ENCODE measurements around the gene TMOD2. TPM values are rescaled to one million over a fixed set of nuclear protein-coding genes. Genes with fewer than 3 reads are reported as not detected.

TMOD2 gene
- polyA plus RNA-seq, 1 donor (not counting 4 experiments of a cell fraction or from before 2014, with no cell fraction given) = 5.2 TPM

DNA sequence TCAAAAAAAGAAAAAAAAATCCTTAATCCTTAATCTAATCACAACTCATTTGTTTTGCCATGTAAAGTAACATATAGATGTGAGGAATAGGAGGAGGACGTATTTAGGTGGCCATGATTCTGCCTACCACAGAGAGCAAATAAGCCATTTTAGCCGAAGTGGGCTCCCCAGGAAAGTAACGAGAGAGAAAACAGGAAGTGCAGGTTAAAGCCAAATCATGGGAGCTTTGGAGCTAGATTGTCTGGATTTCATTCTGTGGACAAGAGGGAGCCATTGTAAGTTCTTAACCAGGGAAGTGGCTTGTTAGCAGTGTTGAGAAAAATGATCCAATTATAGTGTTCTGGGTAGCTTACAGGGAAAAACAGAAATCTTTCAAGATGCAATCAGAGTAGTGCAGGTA is 9.4 kb downstream of the TMOD2 start:
- no peak overlapping the region for H2AFZ ChIP-seq (ENCODE audit: control insufficient read depth, low read length)
- no peak overlapping the region for H3K9ac ChIP-seq (ENCODE audit: control insufficient read depth, extremely low read depth, insufficient read depth, low read length)
- no peak overlapping the region for H3K4me3 ChIP-seq (ENCODE audit: control insufficient read depth in 2 of 3, extremely low read depth in 1 of 3, insufficient read depth in 2 of 3, low read depth in 1 of 3, low read length in 3 of 3)
- no peaks in the 10 kb centered on the region for H3K79me2 ChIP-seq (ENCODE audit: control insufficient read depth, insufficient read depth, low read length)
- FAIRE-seq (no peak), DNase-seq (ENCODE audit: low read depth, low spot score) (no peak)
- H3K27ac ChIP-seq (ENCODE audit: control insufficient read depth, insufficient read depth, low read length) = no peak overlapping the region
- H3K9me1 ChIP-seq (ENCODE audit: control insufficient read depth, extremely low read depth, insufficient read depth, low read length) = no peaks in the 10 kb centered on the region
- TF ChIP-seq EZH2 (IDR thresholded peaks at IDR 0.05; ENCODE audit: low read length) = no peak
- TF ChIP-seq, protein P1, sequence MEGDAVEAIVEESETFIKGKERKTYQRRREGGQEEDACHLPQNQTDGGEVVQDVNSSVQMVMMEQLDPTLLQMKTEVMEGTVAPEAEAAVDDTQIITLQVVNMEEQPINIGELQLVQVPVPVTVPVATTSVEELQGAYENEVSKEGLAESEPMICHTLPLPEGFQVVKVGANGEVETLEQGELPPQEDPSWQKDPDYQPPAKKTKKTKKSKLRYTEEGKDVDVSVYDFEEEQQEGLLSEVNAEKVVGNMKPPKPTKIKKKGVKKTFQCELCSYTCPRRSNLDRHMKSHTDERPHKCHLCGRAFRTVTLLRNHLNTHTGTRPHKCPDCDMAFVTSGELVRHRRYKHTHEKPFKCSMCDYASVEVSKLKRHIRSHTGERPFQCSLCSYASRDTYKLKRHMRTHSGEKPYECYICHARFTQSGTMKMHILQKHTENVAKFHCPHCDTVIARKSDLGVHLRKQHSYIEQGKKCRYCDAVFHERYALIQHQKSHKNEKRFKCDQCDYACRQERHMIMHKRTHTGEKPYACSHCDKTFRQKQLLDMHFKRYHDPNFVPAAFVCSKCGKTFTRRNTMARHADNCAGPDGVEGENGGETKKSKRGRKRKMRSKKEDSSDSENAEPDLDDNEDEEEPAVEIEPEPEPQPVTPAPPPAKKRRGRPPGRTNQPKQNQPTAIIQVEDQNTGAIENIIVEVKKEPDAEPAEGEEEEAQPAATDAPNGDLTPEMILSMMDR (optimal IDR thresholded peaks at IDR 0.05 in 1 of 3, IDR thresholded peaks at IDR 0.05 in 1 of 3, conservative IDR thresholded peaks at IDR 0.05 in 1 of 3; ENCODE audit: extremely low read depth in 1 of 3, insufficient read depth in 2 of 3, low read length in 3 of 3) = no peak
- H4K20me1 ChIP-seq (ENCODE audit: control insufficient read depth, extremely low read depth, insufficient read depth, low read length) = no peaks in the 10 kb centered on the region
- no peaks in the 10 kb centered on the region for H3K4me1 ChIP-seq (ENCODE audit: control insufficient read depth, extremely low read depth, insufficient read depth, low read length)
- no peaks in the 10 kb centered on the region for H3K36me3 ChIP-seq (ENCODE audit: control insufficient read depth in 2 of 2, extremely low read depth in 1 of 2, insufficient read depth in 2 of 2, low read length in 2 of 2)
- no peaks in the 10 kb centered on the region for H3K9me3 ChIP-seq (ENCODE audit: control insufficient read depth, low read depth, low read length)
- H3K27me3 ChIP-seq (ENCODE audit: control insufficient read depth, extremely low read depth, insufficient read depth, low read length) = no peaks in the 10 kb centered on the region
- no peak overlapping the region for H3K4me2 ChIP-seq (ENCODE audit: control insufficient read depth, extremely low read depth, insufficient read depth, low read depth, low read length)
- dilution Hi-C loops (cut with MboI; ENCODE audit: extremely low pct_ligation_motif_present, low sequenced_read_pairs) = no loop called here

- dilution Hi-C loops (cut with MboI; ENCODE audit: extremely low pct_ligation_motif_present, low sequenced_read_pairs) = no loop called here
- no peaks in the 10 kb centered on the region for H3K9me1 ChIP-seq (ENCODE audit: control insufficient read depth, extremely low read depth, insufficient read depth, low read length)
- H3K4me1 ChIP-seq (ENCODE audit: control insufficient read depth, extremely low read depth, insufficient read depth, low read length) = no peaks in the 10 kb centered on the region
- H3K9ac ChIP-seq (ENCODE audit: control insufficient read depth, extremely low read depth, insufficient read depth, low read length) = no peak overlapping the region
- no peak overlapping the region for H2AFZ ChIP-seq (ENCODE audit: control insufficient read depth, low read length)
- H3K4me2 ChIP-seq (ENCODE audit: control insufficient read depth, extremely low read depth, insufficient read depth, low read depth, low read length) = no peak overlapping the region
- no peaks in the 10 kb centered on the region for H3K27me3 ChIP-seq (ENCODE audit: control insufficient read depth, extremely low read depth, insufficient read depth, low read length)
- FAIRE-seq (no peak), DNase-seq (ENCODE audit: low read depth, low spot score) (no peak)
- no peaks in the 10 kb centered on the region for H4K20me1 ChIP-seq (ENCODE audit: control insufficient read depth, extremely low read depth, insufficient read depth, low read length)
- H3K36me3 ChIP-seq (ENCODE audit: control insufficient read depth in 2 of 2, extremely low read depth in 1 of 2, insufficient read depth in 2 of 2, low read length in 2 of 2) = peaks cover 0 to 4% of the 10 kb centered on the region in 2 experiments
- no peaks in the 10 kb centered on the region for H3K79me2 ChIP-seq (ENCODE audit: control insufficient read depth, insufficient read depth, low read length)
- H3K9me3 ChIP-seq (ENCODE audit: control insufficient read depth, low read depth, low read length) = no peaks in the 10 kb centered on the region
- H3K4me3 ChIP-seq (ENCODE audit: control insufficient read depth in 2 of 3, extremely low read depth in 1 of 3, insufficient read depth in 2 of 3, low read depth in 1 of 3, low read length in 3 of 3) = no peak overlapping the region
- TF ChIP-seq, protein P1 (optimal IDR thresholded peaks at IDR 0.05 in 1 of 3, IDR thresholded peaks at IDR 0.05 in 1 of 3, conservative IDR thresholded peaks at IDR 0.05 in 1 of 3; ENCODE audit: extremely low read depth in 1 of 3, insufficient read depth in 2 of 3, low read length in 3 of 3) = no peak
- TF ChIP-seq EZH2 (IDR thresholded peaks at IDR 0.05; ENCODE audit: low read length) = no peak
- H3K27ac ChIP-seq (ENCODE audit: control insufficient read depth, insufficient read depth, low read length) = no peak overlapping the region
Observed at GRCh38 chr15:51765751-51766150, 14.4 kb downstream of the TMOD2 start.
